PC-9 (cell line): ENCODE measurements around the gene SCRN2. TPM values are rescaled to one million over a fixed set of nuclear protein-coding genes. Genes with fewer than 3 reads are reported as not detected.
A peak's percentile ranks its signal among the peaks of the same experiment; 100 is the strongest.

ENCODE experiments used
- BruUV-seq: library from RNA; stranded (reverse); fragments of 400-500 nt; replicated peaks from 2 replicates; lab custom pipeline; 2021; lab: Mats Ljungman, UMichigan
- CTCF ChIA-PET: fragments of 300-600 bp; sonication (Branson Sonifier 250); formaldehyde crosslinking; loops from one replicate; lab custom pipeline; 2022; ENCODE audit warnings: antibody characterized with exemption; lab: Charles Lee
- POLR2A ChIA-PET: fragments of 300-600 bp; sonication (Branson Sonifier 250); formaldehyde crosslinking; loops from one replicate; lab custom pipeline; 2022; ENCODE audit warnings: antibody characterized with exemption; ENCODE audit not compliant: unreplicated experiment; lab: Charles Lee
- DNase-seq, 2 experiments: peaks; one replicate each; pipeline versions ENCODE4 v3.0.0 to v3.0.0-alpha.2; 2015 to 2022; ENCODE audit warnings: mixed read lengths in 1 of 2
- H2AFZ ChIP-seq: fragments of 200-600 bp; sonication (generic); 2 replicates; pipeline ENCODE4 v1.8.1; 2017; ENCODE audit warnings: antibody characterized with exemption
- H3F3A ChIP-seq: fragments of 200-600 bp; sonication (generic); 2 replicates; pipeline ENCODE4 v1.8.1; 2017; ENCODE audit warnings: antibody characterized with exemption, mild to moderate bottlenecking, low read depth; ENCODE audit not compliant: insufficient read depth
- H3K27ac ChIP-seq: fragments of 200-600 bp; sonication (generic); 2 replicates; pipeline ENCODE4 v1.6.1; 2016; ENCODE audit warnings: mixed run types
- H3K27me3 ChIP-seq: fragments of 200-600 bp; sonication (generic); 2 replicates; pipeline ENCODE4 v1.6.1; 2016; ENCODE audit warnings: low read depth, mixed run types; ENCODE audit not compliant: insufficient read depth
- H3K36me3 ChIP-seq: fragments of 200-600 bp; sonication (generic); 2 replicates; pipeline ENCODE4 v1.6.1; 2016; ENCODE audit warnings: low read depth, mixed run types
- H3K4me1 ChIP-seq: fragments of 200-600 bp; sonication (generic); replicated peaks from 2 replicates; pipeline ENCODE4 v1.6.1; 2016; ENCODE audit warnings: mixed run types; ENCODE audit not compliant: insufficient read depth
- H3K4me2 ChIP-seq: fragments of 200-600 bp; sonication (generic); 2 replicates; pipeline ENCODE4 v1.6.1; 2017; ENCODE audit warnings: mixed run types
- H3K4me3 ChIP-seq: fragments of 200-600 bp; sonication (generic); 2 replicates; pipeline ENCODE4 v1.6.1; 2016; ENCODE audit warnings: mixed run types
- H3K79me2 ChIP-seq: fragments of 200-600 bp; sonication (generic); 2 replicates; pipeline ENCODE4 v1.6.1; 2017; ENCODE audit warnings: low read depth, mixed run types
- H3K9me2 ChIP-seq: fragments of 200-600 bp; sonication (generic); 2 replicates; pipeline ENCODE4 v1.8.1; 2017; ENCODE audit warnings: mild to moderate bottlenecking; ENCODE audit not compliant: insufficient read depth
- H3K9me3 ChIP-seq: fragments of 200-600 bp; sonication (generic); 2 replicates; pipeline ENCODE4 v1.8.1; 2016; ENCODE audit warnings: low read depth; ENCODE audit not compliant: insufficient read depth
- H4K20me1 ChIP-seq: fragments of 200-600 bp; sonication (generic); 2 replicates; pipeline ENCODE4 v1.8.1; 2017; ENCODE audit not compliant: insufficient read depth
- EZH2 ChIP-seq: fragments of 200-600 bp; sonication (generic); IDR thresholded peaks from 2 replicates; pipeline ENCODE4 v1.8.0; 2017; ENCODE audit warnings: antibody characterized with exemption, low read depth
- intact Hi-C: fragments of 100-400 bp; cut with micrococcal nuclease; formaldehyde crosslinking; loops from one replicate; pipeline ENCODE4 v1.10.0; 2022; ENCODE audit not compliant: unreplicated experiment
- total RNA-seq: library from RNA; stranded (reverse); gene quantifications from 2 replicates; pipeline ENCODE4 v1.2.3, GENCODE V29; 2021
- TF ChIP-seq, protein P1 (sequence below): fragments of 200-600 bp; sonication (generic); conservative IDR thresholded peaks from 2 replicates; pipeline ENCODE4 v1.6.1; 2017; ENCODE audit warnings: mixed run types, antibody characterized with exemption, mild to moderate bottlenecking, moderate library complexity

The SCRN2 gene
- total RNA-seq, 1 experiment from 2014 or later: 31.7 TPM

DNA sequence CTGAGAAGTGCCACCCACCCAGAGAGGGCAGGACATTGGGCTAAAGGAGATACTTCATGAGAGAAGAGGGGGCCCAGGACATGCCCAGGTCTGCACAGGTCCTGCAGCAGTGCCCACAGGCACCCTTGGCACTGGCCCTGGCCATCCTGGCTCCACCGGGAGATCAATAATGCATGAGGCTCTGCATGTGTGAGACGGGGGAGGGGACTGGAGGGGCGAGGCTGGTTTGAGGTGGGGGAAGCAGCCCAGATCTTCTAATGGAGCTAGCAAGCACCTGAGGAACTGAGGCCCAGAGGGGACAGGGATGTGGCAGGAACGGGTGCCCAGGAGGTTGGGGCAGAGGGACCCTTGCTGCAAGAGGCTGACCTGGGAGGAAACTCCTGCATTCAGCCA is 20.0 kb downstream of the SCRN2 start:
- CTCF ChIA-PET: interaction anchor here (0.5 to 0.6 kb wide), 2 partner anchors 10 to 206 kb away, joined by 3 to 5 read pairs; partner anchors contain the start of genes LRRC46 and MRPL10
- intact Hi-C loops: loop anchor here (2.0 kb wide), 1 partner anchor 24 kb away; no protein-coding TSS in a partner anchor

DNA sequence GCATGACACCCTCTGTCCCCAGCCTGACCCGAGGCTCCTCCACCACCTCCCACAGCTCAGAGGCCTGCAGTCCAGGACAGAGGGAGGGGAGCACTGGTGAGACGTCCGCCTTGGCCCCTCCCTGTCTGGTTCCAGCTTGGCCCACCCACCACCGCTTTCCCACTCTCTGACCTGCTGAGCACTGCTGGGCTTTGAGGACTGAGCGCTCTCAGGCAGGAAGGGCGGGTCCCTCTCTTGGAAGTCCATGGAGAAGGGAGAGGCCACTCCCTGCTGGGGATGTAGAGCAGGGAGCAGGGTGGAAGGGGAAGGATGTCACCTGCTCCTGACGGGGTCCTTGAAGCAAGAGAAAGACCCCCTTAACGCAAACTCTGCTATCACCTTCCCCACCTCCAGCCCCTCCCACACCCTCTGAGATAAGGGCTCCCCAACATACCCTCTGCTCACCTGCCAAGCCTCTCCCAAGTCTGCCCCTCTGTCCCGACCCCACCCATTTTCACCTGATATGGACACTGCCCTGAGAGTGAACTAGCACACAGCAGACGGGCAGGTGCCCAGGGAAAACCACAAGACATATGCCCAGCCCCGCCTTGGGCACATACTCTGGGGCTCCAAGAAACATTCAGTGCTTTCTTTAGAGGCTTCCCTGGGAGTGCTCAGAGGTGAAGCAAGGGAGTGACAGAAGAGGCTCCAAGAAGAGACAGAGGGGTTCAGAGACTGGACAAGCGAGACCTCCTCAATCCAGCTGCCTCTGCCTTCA is 20.9 kb downstream of the SCRN2 start:
- no peaks in the 10 kb centered on the region for H3K9me3 ChIP-seq
- peak; percentile 87 to 88 for DNase-seq
- no peaks in the 10 kb centered on the region for H4K20me1 ChIP-seq
- BruUV-seq: no TSS peak
- H3K27ac ChIP-seq: peak overlapping the region; percentile 79
- peak overlapping the region; percentile 90 for H3K4me3 ChIP-seq
- CTCF ChIA-PET: no interaction called here
- TF ChIP-seq, protein P1, sequence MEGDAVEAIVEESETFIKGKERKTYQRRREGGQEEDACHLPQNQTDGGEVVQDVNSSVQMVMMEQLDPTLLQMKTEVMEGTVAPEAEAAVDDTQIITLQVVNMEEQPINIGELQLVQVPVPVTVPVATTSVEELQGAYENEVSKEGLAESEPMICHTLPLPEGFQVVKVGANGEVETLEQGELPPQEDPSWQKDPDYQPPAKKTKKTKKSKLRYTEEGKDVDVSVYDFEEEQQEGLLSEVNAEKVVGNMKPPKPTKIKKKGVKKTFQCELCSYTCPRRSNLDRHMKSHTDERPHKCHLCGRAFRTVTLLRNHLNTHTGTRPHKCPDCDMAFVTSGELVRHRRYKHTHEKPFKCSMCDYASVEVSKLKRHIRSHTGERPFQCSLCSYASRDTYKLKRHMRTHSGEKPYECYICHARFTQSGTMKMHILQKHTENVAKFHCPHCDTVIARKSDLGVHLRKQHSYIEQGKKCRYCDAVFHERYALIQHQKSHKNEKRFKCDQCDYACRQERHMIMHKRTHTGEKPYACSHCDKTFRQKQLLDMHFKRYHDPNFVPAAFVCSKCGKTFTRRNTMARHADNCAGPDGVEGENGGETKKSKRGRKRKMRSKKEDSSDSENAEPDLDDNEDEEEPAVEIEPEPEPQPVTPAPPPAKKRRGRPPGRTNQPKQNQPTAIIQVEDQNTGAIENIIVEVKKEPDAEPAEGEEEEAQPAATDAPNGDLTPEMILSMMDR: no peak
- TF ChIP-seq EZH2: no peak
- peaks cover 29% of the 10 kb centered on the region for H3K36me3 ChIP-seq
- peaks cover 30% of the 10 kb centered on the region for H3K4me1 ChIP-seq
- H3K27me3 ChIP-seq: no peaks in the 10 kb centered on the region
- intact Hi-C loops: loop anchor here (1.0 to 2.0 kb wide), 2 partner anchors 10 to 25 kb away; no protein-coding TSS in a partner anchor
- H3K9me2 ChIP-seq: no peaks in the 10 kb centered on the region
- H3K4me2 ChIP-seq: peak overlapping the region; percentile 91
- POLR2A ChIA-PET: interaction anchor here (0.6 to 1.1 kb wide), 5 partner anchors 9 to 614 kb away, joined by 3 to 15 read pairs (median 3); partner anchors contain the start of genes LRRC46 and MRPL10
- H3F3A ChIP-seq: peaks cover 38% of the 10 kb centered on the region
- H3K79me2 ChIP-seq: peaks cover 24% of the 10 kb centered on the region
- H2AFZ ChIP-seq: no peak overlapping the region

More for the DNA sequence above, 20.0 kb downstream of the SCRN2 start:
- peaks cover 30% of the 10 kb centered on the region for H3K4me1 ChIP-seq
- POLR2A ChIA-PET: interaction anchor here (1.0 kb wide), 1 partner anchor 10 kb away, joined by 3 read pairs; the partner anchor contains the start of genes LRRC46 and MRPL10
- H3K9me2 ChIP-seq: no peaks in the 10 kb centered on the region
- H4K20me1 ChIP-seq: no peaks in the 10 kb centered on the region
- no peak for DNase-seq
- H3F3A ChIP-seq: peaks cover 38% of the 10 kb centered on the region
- H3K27ac ChIP-seq: peak overlapping the region; percentile 79
- H3K79me2 ChIP-seq: peaks cover 24% of the 10 kb centered on the region
- peak overlapping the region; percentile 91 for H3K4me2 ChIP-seq
- TSS peak; percentile 61 for BruUV-seq
- peak overlapping the region; percentile 66; the same call in 1 of the 2 replicates for H2AFZ ChIP-seq
- no peak for TF ChIP-seq EZH2
- TF ChIP-seq, protein P1: no peak
- H3K4me3 ChIP-seq: peak overlapping the region; percentile 90
- no peaks in the 10 kb centered on the region for H3K9me3 ChIP-seq
- H3K27me3 ChIP-seq: no peaks in the 10 kb centered on the region
- peaks cover 30% of the 10 kb centered on the region for H3K36me3 ChIP-seq

DNA sequence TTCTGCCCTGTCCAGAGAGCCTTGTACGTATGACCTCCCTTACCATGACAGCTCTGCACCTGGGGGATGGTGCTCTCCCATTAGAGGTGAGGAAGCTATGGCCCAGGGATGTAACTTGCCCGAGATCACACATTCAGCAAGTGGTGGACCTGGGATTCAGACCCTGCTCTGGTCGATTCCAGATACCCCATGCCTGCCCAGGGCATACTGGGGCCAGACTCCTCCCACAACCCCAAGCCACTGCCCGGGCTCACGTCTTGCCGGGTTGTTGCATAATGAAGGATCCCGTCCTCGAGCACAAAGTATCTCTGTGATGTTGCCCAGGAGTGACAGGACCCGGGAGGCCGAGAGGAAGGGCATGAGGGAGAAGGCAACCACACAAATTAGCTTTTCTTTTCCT is 21.6 kb downstream of the SCRN2 start:
- Histone ChIP-seq H3K4me2 (peak overlapping the region; percentile 91), H3K9me3 (no peaks in the 10 kb centered on the region), H3K36me3 (peaks cover 27% of the 10 kb centered on the region), H3K27me3 (no peaks in the 10 kb centered on the region), H2AFZ (no peak overlapping the region), H3F3A (peaks cover 38% of the 10 kb centered on the region), H4K20me1 (no peaks in the 10 kb centered on the region), H3K4me1 (peaks cover 30% of the 10 kb centered on the region), H3K27ac (peak overlapping the region; percentile 79), H3K4me3 (no peak overlapping the region), H3K9me2 (no peaks in the 10 kb centered on the region), H3K79me2 (peaks cover 24% of the 10 kb centered on the region)
- no peak for TF ChIP-seq EZH2
- TF ChIP-seq, protein P1: no peak
- intact Hi-C loops: no loop called here
- BruUV-seq: TSS peak; percentile 4
- ChIA-PET CTCF (no interaction called here), POLR2A (interaction anchor here (0.6 to 1.1 kb wide), 3 partner anchors 12 to 614 kb away, joined by 3 read pairs; partner anchors contain the start of genes LRRC46 and MRPL10)
- no peak for DNase-seq
